Retina (tissue), 1 donor: ENCODE results near the gene ATRIP.

Experiments used
- DNase-seq: peaks from one replicate; pipeline ENCODE4 v3.0.0-alpha.2; 2016

Gene ATRIP

GRCh38 chr3:48410205-48411040 is 36.1 kb upstream of the ATRIP start:
- DNase-seq, result no peak

- DNase-seq, result no peak
Observed at GRCh38 chr3:48411041-48411588, 35.4 kb upstream of the ATRIP start.

GRCh38 chr3:48411606-48412374 is 34.7 kb upstream of the ATRIP start:
- no peak for DNase-seq

- no peak for DNase-seq
Observed at GRCh38 chr3:48412375-48413001, 34.0 kb upstream of the ATRIP start.

- no peak for DNase-seq
Observed at GRCh38 chr3:48413086-48413485, 33.5 kb upstream of the ATRIP start.

GRCh38 chr3:48413611-48414010 is 32.9 kb upstream of the ATRIP start:
- DNase-seq, result no peak

- DNase-seq, result no peak
Observed at GRCh38 chr3:48414376-48415250, 31.9 kb upstream of the ATRIP start.

- no peak for DNase-seq
Observed at GRCh38 chr3:48415251-48415953, 31.1 kb upstream of the ATRIP start.

GRCh38 chr3:48416091-48416505 is 30.4 kb upstream of the ATRIP start:
- no peak for DNase-seq

GRCh38 chr3:48416546-48416945 is 30.0 kb upstream of the ATRIP start:
- no peak for DNase-seq

- DNase-seq, result no peak
Observed at GRCh38 chr3:48417529-48418108, 28.9 kb upstream of the ATRIP start.

GRCh38 chr3:48418140-48418539 is 28.4 kb upstream of the ATRIP start:
- DNase-seq, result no peak

- no peak for DNase-seq
Observed at GRCh38 chr3:48418651-48419050, 27.9 kb upstream of the ATRIP start.

- no peak for DNase-seq
Observed at GRCh38 chr3:48419149-48419548, 27.4 kb upstream of the ATRIP start.

- no peak for DNase-seq
Observed at GRCh38 chr3:48419597-48419996, 26.9 kb upstream of the ATRIP start.

GRCh38 chr3:48420561-48420960 is 26.0 kb upstream of the ATRIP start:
- DNase-seq, result no peak

- no peak for DNase-seq
Observed at GRCh38 chr3:48422272-48422671, 24.3 kb upstream of the ATRIP start.

GRCh38 chr3:48422681-48423080 is 23.9 kb upstream of the ATRIP start:
- no peak for DNase-seq

GRCh38 chr3:48423241-48423882 is 23.2 kb upstream of the ATRIP start:
- DNase-seq, result no peak

- DNase-seq, result no peak
Observed at GRCh38 chr3:48423883-48424695, 22.4 kb upstream of the ATRIP start.
